GM23248 (cell line): ENCODE results near the gene CTIF.

Experiments
- EZH2 ChIP-seq: fragments of 200-600 bp; sonication (generic); IDR thresholded peaks from 2 replicates; pipeline ENCODE4 v1.6.1; 2018; ENCODE audit warnings: antibody characterized with exemption, mild to moderate bottlenecking; ENCODE audit not compliant: insufficient read depth, poor library complexity, severe bottlenecking
- EZH2phosphoT487 ChIP-seq: fragments of 200-600 bp; sonication (generic); IDR thresholded peaks from 2 replicates; pipeline ENCODE4 v1.6.1; 2018; ENCODE audit warnings: antibody characterized with exemption, moderate library complexity, mild to moderate bottlenecking, low read depth; ENCODE audit not compliant: insufficient read depth

DNA sequence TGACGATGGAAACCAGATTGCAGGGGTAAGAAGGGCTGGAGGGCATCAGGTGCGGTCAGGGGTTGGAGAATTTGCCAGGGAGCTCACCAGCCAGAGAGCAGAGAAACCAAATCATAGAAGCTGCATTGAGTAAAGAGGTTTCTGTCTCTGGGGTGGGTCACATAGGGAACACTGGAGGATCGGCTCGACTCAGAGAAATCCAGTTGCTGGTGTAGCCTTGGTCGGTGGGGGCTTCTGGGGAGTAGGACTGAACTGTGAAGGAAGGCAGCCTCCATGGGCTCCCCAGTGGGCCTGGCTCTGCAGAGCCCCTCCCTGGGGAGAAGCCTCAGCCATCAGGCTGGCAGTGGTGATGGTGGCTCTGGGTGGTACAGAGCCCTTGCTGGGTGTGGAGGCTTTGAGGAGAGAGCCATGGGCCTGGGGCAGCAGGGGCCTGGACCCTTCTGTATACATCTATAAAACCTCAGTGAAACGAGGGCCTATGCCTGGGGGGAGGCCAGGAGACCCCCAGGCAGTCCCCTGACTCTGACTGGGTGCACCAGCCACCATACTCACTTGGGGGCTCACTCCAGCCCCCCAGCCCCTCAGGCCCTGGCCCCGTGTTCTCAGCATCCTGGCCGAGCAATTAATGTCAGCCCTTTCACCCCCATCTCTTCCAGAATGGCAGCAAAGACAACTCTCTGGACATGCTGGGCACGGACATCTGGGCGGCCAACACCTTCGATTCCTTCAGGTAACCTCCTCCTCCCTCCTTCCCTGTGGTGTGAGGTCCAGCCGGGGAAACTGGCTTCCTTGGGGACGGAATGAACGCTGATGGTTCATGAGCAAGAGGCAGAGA lies 124.5 kb downstream of the CTIF start:
- no peak for TF ChIP-seq EZH2
- TF ChIP-seq EZH2phosphoT487 = no peak
